CD8-positive, alpha-beta memory T cell (primary cell): ENCODE data around the gene BANF2. TPM values are rescaled to one million over a fixed set of nuclear protein-coding genes. Genes with fewer than 3 reads are reported as not detected.

Experiments
- CTCF ChIA-PET: fragments of 350-600 bp; sonication (Branson Sonifier 250); formaldehyde crosslinking; loops from one replicate; lab custom pipeline; 2021; ENCODE audit warnings: antibody characterized with exemption; lab: Charles Lee
- POLR2A ChIA-PET: fragments of 350-600 bp; sonication (Branson Sonifier 250); formaldehyde crosslinking; loops from one replicate; lab custom pipeline; 2021; ENCODE audit warnings: antibody characterized with exemption; lab: Charles Lee
- DNase-seq, 5 donors: peaks; one replicate each; pipeline versions ENCODE4 v3.0.0 to v3.0.0-alpha.2; 2020 to 2022; ENCODE audit warnings: mixed read lengths in 1 of 5
- H3K27ac ChIP-seq: one replicate; pipeline ENCODE4 v1.7.0; 2013; ENCODE audit warnings: low read depth, mild to moderate bottlenecking, low read length, moderate library complexity
- H3K27me3 ChIP-seq: 2 replicates; pipeline ENCODE4 v1.7.0; 2013; ENCODE audit warnings: low read length, mild to moderate bottlenecking; ENCODE audit not compliant: insufficient read depth, poor library complexity, severe bottlenecking
- H3K36me3 ChIP-seq: 2 replicates; pipeline ENCODE4 v1.7.0; 2013; ENCODE audit warnings: mild to moderate bottlenecking, low read length, moderate library complexity; ENCODE audit not compliant: insufficient read depth
- H3K4me1 ChIP-seq: 2 replicates; pipeline ENCODE4 v1.7.0; 2013; ENCODE audit warnings: mild to moderate bottlenecking, low read length, moderate library complexity; ENCODE audit not compliant: insufficient read depth
- H3K4me3 ChIP-seq: 2 replicates; pipeline ENCODE4 v1.7.0; 2013; ENCODE audit warnings: mild to moderate bottlenecking, low read length
- H3K9me3 ChIP-seq: 2 replicates; pipeline ENCODE4 v1.7.0; 2013; ENCODE audit warnings: mild to moderate bottlenecking, low read length
- H3K27ac Mint-ChIP-seq, 8 donors: one replicate each; pipeline ENCODE4 v1.8.0; 2020 to 2021; ENCODE audit warnings: mixed read lengths in 8 of 8, mild to moderate bottlenecking in 6 of 8, inconsistent platforms in 3 of 8, moderate library complexity in 3 of 8
- H3K27me3 Mint-ChIP-seq, 2 donors: one replicate each; pipeline ENCODE4 v1.8.0; 2020 to 2021; ENCODE audit warnings: mixed read lengths in 2 of 2, mild to moderate bottlenecking in 1 of 2, moderate library complexity in 1 of 2
- H3K36me3 Mint-ChIP-seq, 3 donors: one replicate each; pipeline ENCODE4 v1.8.0; 2020 to 2021; ENCODE audit warnings: mixed read lengths in 3 of 3, inconsistent platforms in 1 of 3, mild to moderate bottlenecking in 1 of 3
- H3K4me1 Mint-ChIP-seq, 3 donors: one replicate each; pipeline ENCODE4 v1.8.0; 2020 to 2021; ENCODE audit warnings: mixed read lengths in 3 of 3, inconsistent platforms in 1 of 3, mild to moderate bottlenecking in 1 of 3
- H3K4me3 Mint-ChIP-seq, 7 donors: one replicate each; pipeline ENCODE4 v1.8.0; 2020 to 2021; ENCODE audit warnings: mixed read lengths in 7 of 7, mild to moderate bottlenecking in 6 of 7, moderate library complexity in 4 of 7, inconsistent platforms in 2 of 7
- H3K9me3 Mint-ChIP-seq, 5 donors: one replicate each; pipeline ENCODE4 v1.8.0; 2020 to 2022; ENCODE audit warnings: mixed read lengths in 5 of 5, mild to moderate bottlenecking in 3 of 5, moderate library complexity in 2 of 5, inconsistent platforms in 1 of 5
- polyA plus RNA-seq: library from polyadenylated mRNA; unstranded; fragments of 300-500 nt; fragmentation: Illumina TruSeq; gene quantifications from one replicate; pipeline ENCODE4 v1.2.3, GENCODE V29; 2021
- total RNA-seq, 2 experiments: library from RNA; stranded (reverse); gene quantifications; one replicate each; pipeline ENCODE4 v1.2.3, GENCODE V29; 2021

Gene BANF2
- total and polyA plus RNA-seq, 3 experiments from 2014 or later, result not detected

DNA sequence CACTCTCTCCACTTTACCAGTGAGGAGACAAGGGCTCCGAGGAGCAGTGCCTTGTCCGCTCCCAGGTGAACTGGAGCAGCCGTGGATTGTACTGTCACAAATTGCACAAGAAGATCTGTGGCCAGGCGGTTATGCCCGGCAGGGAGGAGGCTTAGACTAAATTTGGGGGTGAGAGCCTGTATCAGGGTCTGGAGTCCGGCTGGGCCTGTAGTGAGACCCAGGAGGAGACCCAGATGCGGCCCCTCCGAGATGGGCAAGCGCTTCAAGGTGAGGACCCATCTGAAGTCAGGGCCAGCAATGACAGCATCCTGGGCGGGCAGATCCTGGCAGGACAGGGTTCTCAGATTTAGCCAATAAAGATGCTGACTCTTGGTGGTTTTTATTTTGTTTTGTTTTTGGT is 27.6 kb downstream of the BANF2 start:
- Mint-ChIP-seq H3K4me1 (no peaks in the 10 kb centered on the region), H3K9me3 (no peaks in the 10 kb centered on the region), H3K4me3 (no peak overlapping the region), H3K36me3 (no peaks in the 10 kb centered on the region), H3K27ac (no peak overlapping the region), H3K27me3 (peaks cover 15 to 38% of the 10 kb centered on the region in 2 donors)
- H3K27ac ChIP-seq, result no peak overlapping the region
- H3K4me1 ChIP-seq, result no peaks in the 10 kb centered on the region
- no peak for DNase-seq
- POLR2A ChIA-PET, result no interaction called here
- H3K27me3 ChIP-seq, result no peaks in the 10 kb centered on the region
- no peaks in the 10 kb centered on the region for H3K36me3 ChIP-seq
- CTCF ChIA-PET, result no interaction called here
- no peak overlapping the region for H3K4me3 ChIP-seq
- no peaks in the 10 kb centered on the region for H3K9me3 ChIP-seq

DNA sequence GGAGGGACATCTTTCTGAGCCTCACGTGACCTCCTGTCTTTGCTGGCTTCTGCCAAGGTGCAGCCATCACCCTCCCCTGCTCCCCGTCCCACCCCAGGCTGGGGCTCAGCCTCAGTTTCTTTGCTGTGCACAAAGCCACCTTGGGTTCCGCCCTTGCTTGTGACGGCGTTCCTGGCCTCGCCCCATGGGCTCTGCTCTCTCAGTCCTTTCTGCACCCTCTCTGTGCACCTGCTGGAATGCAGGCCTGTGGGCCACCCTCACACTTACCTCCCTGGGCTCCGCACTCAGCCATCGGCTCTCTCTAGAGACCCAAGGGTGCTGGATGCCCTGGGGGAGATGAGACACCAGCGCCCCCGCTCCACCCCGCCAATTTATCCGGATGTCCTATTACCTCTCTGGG is 28.3 kb downstream of the BANF2 start:
- H3K4me3 Mint-ChIP-seq, result no peak overlapping the region
- Histone ChIP-seq H3K27me3 (no peaks in the 10 kb centered on the region), H3K4me1 (no peaks in the 10 kb centered on the region), H3K36me3 (no peaks in the 10 kb centered on the region), H3K4me3 (no peak overlapping the region), H3K9me3 (no peaks in the 10 kb centered on the region), H3K27ac (no peak overlapping the region)
- H3K27ac Mint-ChIP-seq, result no peak overlapping the region
- peaks cover 15 to 31% of the 10 kb centered on the region in 2 donors for H3K27me3 Mint-ChIP-seq
- ChIA-PET POLR2A (no interaction called here), CTCF (no interaction called here)
- no peaks in the 10 kb centered on the region for H3K4me1 Mint-ChIP-seq
- no peak for DNase-seq
- no peaks in the 10 kb centered on the region for H3K9me3 Mint-ChIP-seq
- no peaks in the 10 kb centered on the region for H3K36me3 Mint-ChIP-seq

DNA sequence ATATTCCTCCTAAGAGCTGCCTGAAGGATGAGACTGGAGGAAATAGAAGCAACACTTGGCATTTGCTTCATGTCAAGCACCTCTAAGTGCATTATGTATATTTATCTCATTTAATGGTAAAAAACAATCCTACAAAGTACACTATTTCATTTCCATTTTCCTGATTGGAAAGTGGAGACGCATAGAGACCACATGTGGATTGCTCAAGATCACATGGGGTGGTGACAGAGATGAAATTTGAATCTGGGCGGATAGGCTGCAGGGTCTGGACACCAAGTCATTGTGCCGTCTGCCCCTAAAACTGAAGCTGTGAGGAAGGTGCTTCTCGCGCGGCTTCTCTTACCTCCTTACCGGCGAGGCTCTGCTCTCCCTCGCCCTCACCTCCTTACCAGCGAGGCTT is 30.3 kb downstream of the BANF2 start:
- H3K27me3 ChIP-seq, result no peaks in the 10 kb centered on the region
- no peaks in the 10 kb centered on the region for H3K9me3 ChIP-seq

DNA sequence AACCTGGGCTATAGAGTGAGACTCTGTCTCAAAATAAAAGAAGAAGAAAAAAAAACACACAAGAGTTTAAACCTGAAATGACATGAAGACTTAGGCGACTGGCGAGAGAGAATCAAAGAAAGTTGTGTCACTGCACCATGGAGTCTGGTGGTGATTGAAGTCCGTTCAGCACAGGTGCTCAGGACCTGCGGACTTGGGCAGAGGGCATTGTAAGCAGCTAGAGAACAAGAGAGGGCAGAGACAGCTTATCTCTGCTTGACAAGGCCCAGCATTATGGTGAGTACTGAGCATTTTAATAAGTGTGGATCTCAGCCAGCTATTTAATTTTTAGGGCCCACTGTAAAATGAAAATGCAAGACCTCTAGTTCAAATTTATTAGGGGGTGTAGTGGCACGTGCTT is 31.5 kb downstream of the BANF2 start:
- Histone ChIP-seq H3K27me3 (no peaks in the 10 kb centered on the region), H3K9me3 (no peaks in the 10 kb centered on the region), H3K27ac (no peak overlapping the region), H3K36me3 (no peaks in the 10 kb centered on the region), H3K4me1 (no peaks in the 10 kb centered on the region), H3K4me3 (no peak overlapping the region)
- Mint-ChIP-seq H3K4me3 (peak overlapping the region in 1 of 7 donors; percentile 65), H3K27ac (no peak overlapping the region), H3K9me3 (peaks cover 0 to 6% (median 1%) of the 10 kb centered on the region in 5 donors), H3K27me3 (peaks cover 14 to 27% of the 10 kb centered on the region in 2 donors), H3K36me3 (no peaks in the 10 kb centered on the region), H3K4me1 (no peaks in the 10 kb centered on the region)
- no peak for DNase-seq
- ChIA-PET CTCF (no interaction called here), POLR2A (no interaction called here)

More for the DNA sequence above, 30.3 kb downstream of the BANF2 start:
- H3K27me3 Mint-ChIP-seq, result peaks cover 13 to 27% of the 10 kb centered on the region in 2 donors
- ChIA-PET CTCF (no interaction called here), POLR2A (no interaction called here)
- Histone ChIP-seq H3K4me1 (no peaks in the 10 kb centered on the region), H3K4me3 (no peak overlapping the region), H3K36me3 (no peaks in the 10 kb centered on the region), H3K27ac (no peak overlapping the region)
- no peak overlapping the region for H3K4me3 Mint-ChIP-seq
- no peak overlapping the region for H3K27ac Mint-ChIP-seq
- no peaks in the 10 kb centered on the region for H3K9me3 Mint-ChIP-seq
- H3K36me3 Mint-ChIP-seq, result no peaks in the 10 kb centered on the region
- no peaks in the 10 kb centered on the region for H3K4me1 Mint-ChIP-seq
- DNase-seq, result no peak

DNA sequence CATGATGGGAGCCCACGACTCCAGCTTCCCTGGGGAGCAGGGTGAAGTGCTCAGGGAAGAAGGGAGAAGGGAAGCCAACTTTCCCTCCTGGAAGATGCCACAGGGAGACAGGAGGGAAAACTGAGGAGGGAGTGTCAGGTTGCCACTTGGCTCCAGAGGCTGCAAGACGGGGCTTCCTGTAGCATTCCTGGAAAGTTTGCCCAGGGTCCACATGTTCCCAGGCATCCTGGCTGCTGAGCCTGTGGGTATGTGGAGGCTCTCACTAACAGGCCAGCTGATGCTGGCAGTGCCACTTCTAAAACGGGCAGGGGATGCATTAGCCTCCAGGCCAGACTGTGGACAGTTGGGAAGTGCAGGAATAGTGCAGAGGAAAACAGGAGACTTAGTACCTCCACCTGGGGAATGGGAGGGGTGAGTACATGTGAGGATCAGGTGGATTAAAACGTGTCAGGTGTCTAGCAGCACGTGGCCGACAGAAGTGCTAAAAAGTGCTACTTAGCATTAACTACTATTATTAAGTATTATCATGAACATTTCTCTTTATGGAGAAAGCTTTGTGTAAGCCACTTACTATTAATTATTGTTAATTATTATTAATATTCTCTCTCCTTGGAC is 33.2 kb downstream of the BANF2 start:
- Mint-ChIP-seq H3K27me3 (peaks cover 16 to 27% of the 10 kb centered on the region in 2 donors), H3K27ac (no peak overlapping the region), H3K4me1 (no peaks in the 10 kb centered on the region), H3K9me3 (peaks cover 0 to 13% (median 4%) of the 10 kb centered on the region in 5 donors), H3K36me3 (no peaks in the 10 kb centered on the region), H3K4me3 (no peak overlapping the region)
- H3K27me3 ChIP-seq, result no peaks in the 10 kb centered on the region
- CTCF ChIA-PET, result no interaction called here
- H3K27ac ChIP-seq, result no peak overlapping the region
- POLR2A ChIA-PET, result no interaction called here
- H3K36me3 ChIP-seq, result no peaks in the 10 kb centered on the region
- H3K4me3 ChIP-seq, result no peak overlapping the region
- H3K9me3 ChIP-seq, result no peaks in the 10 kb centered on the region
- DNase-seq, result no peak
- H3K4me1 ChIP-seq, result no peaks in the 10 kb centered on the region

DNA sequence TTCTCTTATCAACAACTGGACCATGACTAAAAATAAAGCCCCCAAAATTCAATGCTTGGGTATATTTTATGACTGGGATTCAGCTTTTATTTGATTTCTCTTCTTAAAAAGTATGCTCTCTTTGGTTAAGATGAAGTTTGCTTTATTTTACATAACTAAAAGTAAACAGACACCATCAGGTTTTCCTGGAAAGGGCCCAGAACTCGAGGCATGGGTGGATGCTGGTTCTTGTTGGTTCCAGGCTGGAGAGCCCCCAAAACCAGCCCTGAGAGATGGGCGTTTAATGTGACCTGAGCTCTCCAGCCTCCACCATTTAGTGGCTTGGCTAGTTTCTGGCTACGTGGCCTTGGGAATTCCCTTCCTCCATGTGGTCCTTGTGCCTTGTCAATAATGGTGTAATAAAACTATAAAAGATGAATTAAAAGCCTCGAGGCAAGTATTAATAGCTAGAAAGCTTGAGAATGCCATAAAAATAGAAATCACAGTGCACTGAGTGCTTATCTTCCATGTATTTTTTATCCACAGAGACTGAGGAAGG is 34.1 kb downstream of the BANF2 start:
- DNase-seq, result no peak
- CTCF ChIA-PET, result no interaction called here
- Histone ChIP-seq H3K4me3 (no peak overlapping the region), H3K27me3 (no peaks in the 10 kb centered on the region), H3K27ac (no peak overlapping the region), H3K9me3 (no peaks in the 10 kb centered on the region), H3K36me3 (no peaks in the 10 kb centered on the region), H3K4me1 (no peaks in the 10 kb centered on the region)
- H3K27me3 Mint-ChIP-seq, result peaks cover 10 to 23% of the 10 kb centered on the region in 2 donors
- no peaks in the 10 kb centered on the region for H3K4me1 Mint-ChIP-seq
- POLR2A ChIA-PET, result no interaction called here
- peaks cover 0 to 16% (median 9%) of the 10 kb centered on the region in 5 donors for H3K9me3 Mint-ChIP-seq
- no peaks in the 10 kb centered on the region for H3K36me3 Mint-ChIP-seq
- H3K4me3 Mint-ChIP-seq, result no peak overlapping the region
- no peak overlapping the region for H3K27ac Mint-ChIP-seq

DNA sequence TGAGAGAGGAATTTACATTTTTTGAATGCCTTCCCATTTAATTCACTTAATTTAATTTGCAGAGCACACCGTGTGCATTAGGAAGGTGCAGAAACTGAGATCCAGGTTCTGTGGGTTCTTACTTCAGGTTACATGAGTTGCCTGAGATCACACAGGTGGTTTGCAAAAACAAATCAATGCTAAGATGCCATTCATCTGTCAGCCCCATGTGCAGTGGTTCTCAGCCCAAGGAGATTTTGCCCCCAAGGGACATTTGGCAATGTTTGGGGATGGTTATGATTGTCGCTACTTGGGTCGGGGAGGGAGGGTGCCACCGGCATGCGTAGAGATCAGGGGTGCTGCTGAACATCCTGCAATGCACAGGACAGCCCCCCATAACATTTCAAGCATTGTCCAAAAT is 34.6 kb downstream of the BANF2 start:
- H3K27me3 Mint-ChIP-seq, result peaks cover 7 to 25% of the 10 kb centered on the region in 2 donors
- CTCF ChIA-PET, result no interaction called here
- no peak overlapping the region for H3K27ac ChIP-seq
- H3K4me3 Mint-ChIP-seq, result no peak overlapping the region
- no peaks in the 10 kb centered on the region for H3K4me1 Mint-ChIP-seq
- no peaks in the 10 kb centered on the region for H3K27me3 ChIP-seq
- H3K9me3 Mint-ChIP-seq, result peaks cover 0 to 16% (median 9%) of the 10 kb centered on the region in 5 donors
- no peak overlapping the region for H3K27ac Mint-ChIP-seq
- POLR2A ChIA-PET, result no interaction called here
- DNase-seq, result no peak
- no peaks in the 10 kb centered on the region for H3K36me3 ChIP-seq
- H3K36me3 Mint-ChIP-seq, result no peaks in the 10 kb centered on the region
- no peak overlapping the region for H3K4me3 ChIP-seq
- H3K4me1 ChIP-seq, result no peaks in the 10 kb centered on the region
- no peaks in the 10 kb centered on the region for H3K9me3 ChIP-seq

DNA sequence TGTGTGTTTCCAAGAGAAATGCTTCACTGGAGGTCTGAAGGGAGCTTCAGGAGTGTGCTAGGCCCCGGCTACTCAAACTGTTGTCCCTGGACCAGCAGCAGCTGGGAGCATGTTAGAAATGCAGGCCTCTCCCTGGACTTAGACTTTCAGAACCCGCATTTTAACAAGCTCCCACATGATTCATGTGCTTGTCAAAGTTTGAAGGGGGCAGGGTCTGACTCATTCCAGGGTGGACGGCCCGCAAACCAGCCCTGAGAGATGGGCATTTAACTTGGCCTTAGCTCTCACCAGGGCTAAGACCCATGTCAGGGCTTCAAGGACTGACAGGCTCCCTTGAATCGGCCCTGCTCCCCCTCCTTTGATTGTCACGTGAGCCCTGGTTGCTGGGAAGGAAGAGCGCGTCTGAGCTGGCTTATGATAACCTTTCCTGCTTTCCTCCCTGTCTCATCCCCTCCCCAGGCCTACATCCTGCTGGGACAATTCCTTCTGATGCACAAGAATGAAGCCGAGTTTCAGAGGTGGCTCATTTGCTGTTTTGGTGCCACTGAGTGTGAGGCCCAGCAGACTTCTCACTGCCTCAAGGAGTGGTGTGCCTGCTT is 35.5 kb downstream of the BANF2 start:
- no peak for DNase-seq
- Histone ChIP-seq H3K27me3 (no peaks in the 10 kb centered on the region), H3K9me3 (no peaks in the 10 kb centered on the region), H3K27ac (no peak overlapping the region), H3K4me3 (no peak overlapping the region), H3K4me1 (no peaks in the 10 kb centered on the region), H3K36me3 (no peaks in the 10 kb centered on the region)
- Mint-ChIP-seq H3K27ac (no peak overlapping the region), H3K27me3 (peaks cover 7 to 24% of the 10 kb centered on the region in 2 donors), H3K4me1 (no peaks in the 10 kb centered on the region), H3K36me3 (no peaks in the 10 kb centered on the region), H3K9me3 (peaks cover 0 to 16% (median 9%) of the 10 kb centered on the region in 5 donors), H3K4me3 (no peak overlapping the region)
- ChIA-PET POLR2A (no interaction called here), CTCF (no interaction called here)
